ENCODE results near the gene LMF2.
A peak's percentile ranks its signal among the peaks of the same experiment; 100 is the strongest.

Gene LMF2

GRCh38 chr22:50487290-50488005 lies 20.1 kb downstream of the LMF2 start:
- H3K4me3 ChIP-seq (replicated peaks; ENCODE audit: low read depth, low read length) = no peak overlapping the region
- no peak for DNase-seq (ENCODE audit: low read depth)
- TF ChIP-seq CTCF (IDR thresholded peaks at IDR 0.05; ENCODE audit: low read length, missing control alignments) = no peak

- H3K4me3 ChIP-seq (replicated peaks; ENCODE audit: low read depth, low read length) = no peak within 1 kb of the TSS
- TF ChIP-seq CTCF (IDR thresholded peaks at IDR 0.05; ENCODE audit: low read length, missing control alignments) = no peak
- DNase-seq (ENCODE audit: low read depth) = no peak
These were observed 20.8 kb downstream of the LMF2 start, which contains the start of gene MIOX for GRCh38 chr22:50486561-50487289. TSS of gene MIOX (plus strand) at chr22:50486859. CDS start at chr22:50486898, 39 bp downstream.

GRCh38 chr22:50485221-50486131 lies 22.0 kb downstream of the LMF2 start:
- no peak for TF ChIP-seq CTCF (IDR thresholded peaks at IDR 0.05; ENCODE audit: low read length, missing control alignments)
- H3K4me3 ChIP-seq (replicated peaks; ENCODE audit: low read depth, low read length) = no peak overlapping the region
- DNase-seq (ENCODE audit: low read depth) = no peak

- no peak for TF ChIP-seq CTCF (IDR thresholded peaks at IDR 0.05; ENCODE audit: low read length, missing control alignments)
- no peak for DNase-seq (ENCODE audit: low read depth)
- no peak overlapping the region for H3K4me3 ChIP-seq (replicated peaks; ENCODE audit: low read depth, low read length)
These were observed 23.3 kb downstream of the LMF2 start for GRCh38 chr22:50483977-50484853.

- no peak for TF ChIP-seq CTCF (IDR thresholded peaks at IDR 0.05; ENCODE audit: low read length, missing control alignments)
- DNase-seq (ENCODE audit: low read depth) = no peak
- no peak overlapping the region for H3K4me3 ChIP-seq (replicated peaks; ENCODE audit: low read depth, low read length)
These were observed 23.9 kb downstream of the LMF2 start for GRCh38 chr22:50483556-50483955.

GRCh38 chr22:50483106-50483505 lies 24.4 kb downstream of the LMF2 start:
- TF ChIP-seq CTCF (IDR thresholded peaks at IDR 0.05; ENCODE audit: low read length, missing control alignments) = no peak
- no peak for DNase-seq (ENCODE audit: low read depth)
- H3K4me3 ChIP-seq (replicated peaks; ENCODE audit: low read depth, low read length) = peak overlapping the region; percentile 64
